Hematopoietic multipotent progenitor cell treated with erythropoietin and hydrocortisone succinate and interleukin-3 and kit ligand, for 6 days (in vitro differentiated cells): Measurements from ENCODE around the gene PITX1.
"Not testable (repeated sequence)": the region's sequence is repeated elsewhere in the genome, so short reads cannot be mapped to it uniquely, and the experiment has no call there.

Source experiments
- DNase-seq: peaks from one replicate; pipeline ENCODE4 v3.0.0-alpha.2; 2015

Gene PITX1

GRCh38 chr5:135033901-135034235 lies at the start of gene PITX1:
Gene PITX1, minus strand, starts transcription at chr5:135034228. Its CDS starts 347 bp downstream, at chr5:135033881.
- DNase-seq = no peak

GRCh38 chr5:135083334-135083733 lies 49.3 kb upstream of the PITX1 start:
- DNase-seq = not testable (repeated sequence)

GRCh38 chr5:135081240-135081639 lies 47.2 kb upstream of the PITX1 start:
- no peak for DNase-seq

GRCh38 chr5:135079760-135080159 lies 45.7 kb upstream of the PITX1 start:
- no peak for DNase-seq

GRCh38 chr5:135079099-135079681 lies 45.2 kb upstream of the PITX1 start:
- no peak for DNase-seq

GRCh38 chr5:135076801-135077200 lies 42.8 kb upstream of the PITX1 start:
- no peak for DNase-seq

GRCh38 chr5:135076051-135076491 lies 42.0 kb upstream of the PITX1 start:
- DNase-seq = no peak

GRCh38 chr5:135075621-135076020 lies 41.6 kb upstream of the PITX1 start:
- DNase-seq = no peak

- no peak for DNase-seq
These were observed 39.8 kb upstream of the PITX1 start for GRCh38 chr5:135073761-135074345.

GRCh38 chr5:135072387-135073281 lies 38.6 kb upstream of the PITX1 start:
- DNase-seq = no peak

GRCh38 chr5:135071311-135071710 lies 37.3 kb upstream of the PITX1 start:
- no peak for DNase-seq

GRCh38 chr5:135069895-135070657 lies 36.0 kb upstream of the PITX1 start:
- no peak for DNase-seq

- no peak for DNase-seq
These were observed 35.2 kb upstream of the PITX1 start for GRCh38 chr5:135069016-135069770.

- DNase-seq = no peak
These were observed 33.6 kb upstream of the PITX1 start for GRCh38 chr5:135067587-135067986.

- no peak for DNase-seq
These were observed 32.8 kb upstream of the PITX1 start for GRCh38 chr5:135066781-135067180.

- DNase-seq = no peak
These were observed 31.6 kb upstream of the PITX1 start for GRCh38 chr5:135065306-135066265.

GRCh38 chr5:135064235-135064570 lies 30.2 kb upstream of the PITX1 start:
- no peak for DNase-seq

GRCh38 chr5:135063511-135064234 lies 29.6 kb upstream of the PITX1 start:
- no peak for DNase-seq

- DNase-seq = no peak
These were observed 29.0 kb upstream of the PITX1 start for GRCh38 chr5:135063056-135063445.

- no peak for DNase-seq
These were observed 28.4 kb upstream of the PITX1 start for GRCh38 chr5:135062216-135063055.
